Stimulated activated CD8-positive, alpha-beta memory T cell treated with anti-CD3 and anti-CD28 coated beads, Interleukin-7, amount 100 ng/mL, for 48 hours (primary cell): ENCODE measurements around the gene ZNF135.

Experiments
- DNase-seq, 2 donors: peaks; one replicate each; pipeline ENCODE4 v3.0.0-alpha.2; 2020; ENCODE audit warnings: low read depth in 1 of 2; ENCODE audit errors: extremely low read depth in 1 of 2

Gene ZNF135

DNA sequence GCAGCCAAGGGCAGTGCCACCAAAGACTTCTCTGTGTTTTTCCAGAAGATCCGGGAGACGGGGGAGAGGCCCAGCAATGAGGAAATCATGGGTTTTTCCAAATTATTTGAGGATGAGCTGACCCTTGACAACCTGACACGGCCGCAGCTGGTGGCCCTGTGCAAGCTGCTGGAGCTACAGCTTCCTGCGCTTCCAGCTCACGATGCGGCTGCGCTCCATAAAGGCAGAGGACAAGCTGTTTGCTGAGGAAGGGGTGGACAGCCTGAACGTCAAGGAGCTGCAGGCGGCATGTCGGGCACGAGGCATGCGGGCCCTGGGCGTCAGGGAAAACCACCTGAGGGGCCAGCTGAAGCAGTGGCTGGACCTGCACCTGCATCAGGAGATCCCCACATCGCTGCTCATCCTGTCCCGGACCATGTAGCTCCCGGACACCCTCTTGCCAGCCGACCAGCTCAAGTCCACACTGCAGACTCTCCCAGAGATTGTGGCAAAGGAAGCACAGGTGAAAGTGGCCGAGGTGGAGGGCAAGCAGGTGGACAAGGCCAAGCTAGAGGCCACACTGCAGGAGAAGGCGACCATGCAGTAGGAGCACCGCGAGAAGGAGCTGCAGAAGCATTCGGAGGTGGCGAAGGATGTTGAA, 13.6 kb upstream of the ZNF135 start:
- no peak for DNase-seq

DNA sequence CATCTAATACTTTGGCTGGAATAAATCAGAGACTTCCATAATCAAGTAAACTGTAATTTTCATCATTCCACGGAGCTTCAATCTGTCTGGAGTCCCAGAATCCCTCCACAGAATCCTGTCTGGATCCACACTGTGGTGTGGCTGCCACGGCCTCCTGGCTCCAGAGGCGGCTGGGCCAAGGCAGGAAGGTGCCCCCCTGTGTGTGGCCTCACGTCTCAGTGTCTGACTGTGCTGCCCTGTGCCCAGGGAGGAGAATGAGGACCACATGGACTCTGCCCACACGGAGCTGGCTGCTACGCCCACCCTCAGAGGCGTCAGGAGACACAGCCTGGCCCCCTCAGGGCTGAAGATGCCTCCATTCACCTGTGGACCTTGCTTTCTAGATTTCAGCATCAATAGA, 12.2 kb upstream of the ZNF135 start:
- DNase-seq, result no peak

DNA sequence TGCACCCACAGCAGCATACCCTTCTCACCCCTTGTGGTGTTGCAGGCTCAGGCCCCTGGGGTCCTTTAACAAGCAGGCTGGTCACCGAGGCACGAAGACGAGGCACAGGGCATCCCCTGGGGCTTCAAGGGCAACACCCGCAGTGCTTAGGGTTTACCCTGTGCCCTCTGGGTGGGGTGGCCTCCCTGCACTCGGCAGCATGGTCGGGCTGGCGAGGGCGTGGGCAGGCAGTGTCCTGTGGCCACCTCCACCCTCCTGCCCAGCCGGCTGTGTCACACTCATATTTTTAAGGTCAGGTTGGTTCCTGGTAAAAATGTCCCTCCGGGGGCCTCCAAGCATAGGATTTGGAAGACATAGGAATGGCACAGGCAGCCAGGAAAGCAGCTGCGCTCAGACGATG, 11.4 kb upstream of the ZNF135 start:
- DNase-seq, result no peak

DNA sequence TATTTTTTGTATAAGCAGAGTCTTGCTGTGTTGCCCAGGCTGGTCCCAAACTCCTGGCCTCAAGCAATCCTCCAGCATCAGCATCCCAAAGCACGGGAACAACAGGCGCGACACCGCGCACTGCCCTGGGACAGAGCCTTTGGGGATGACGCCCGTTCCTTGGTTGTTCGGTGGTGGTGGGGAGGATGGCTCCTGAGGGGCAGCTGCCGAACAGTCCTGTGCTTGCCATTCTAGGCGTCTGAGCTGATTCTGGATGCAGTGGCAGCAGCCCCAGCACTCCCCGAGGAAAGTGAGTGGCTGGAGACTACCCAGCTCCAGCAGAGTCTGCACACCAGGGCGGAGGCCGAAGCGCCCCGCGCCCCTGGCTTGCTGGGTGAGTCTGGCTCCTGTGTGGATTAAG, 6.8 kb upstream of the ZNF135 start:
- DNase-seq, result no peak

DNA sequence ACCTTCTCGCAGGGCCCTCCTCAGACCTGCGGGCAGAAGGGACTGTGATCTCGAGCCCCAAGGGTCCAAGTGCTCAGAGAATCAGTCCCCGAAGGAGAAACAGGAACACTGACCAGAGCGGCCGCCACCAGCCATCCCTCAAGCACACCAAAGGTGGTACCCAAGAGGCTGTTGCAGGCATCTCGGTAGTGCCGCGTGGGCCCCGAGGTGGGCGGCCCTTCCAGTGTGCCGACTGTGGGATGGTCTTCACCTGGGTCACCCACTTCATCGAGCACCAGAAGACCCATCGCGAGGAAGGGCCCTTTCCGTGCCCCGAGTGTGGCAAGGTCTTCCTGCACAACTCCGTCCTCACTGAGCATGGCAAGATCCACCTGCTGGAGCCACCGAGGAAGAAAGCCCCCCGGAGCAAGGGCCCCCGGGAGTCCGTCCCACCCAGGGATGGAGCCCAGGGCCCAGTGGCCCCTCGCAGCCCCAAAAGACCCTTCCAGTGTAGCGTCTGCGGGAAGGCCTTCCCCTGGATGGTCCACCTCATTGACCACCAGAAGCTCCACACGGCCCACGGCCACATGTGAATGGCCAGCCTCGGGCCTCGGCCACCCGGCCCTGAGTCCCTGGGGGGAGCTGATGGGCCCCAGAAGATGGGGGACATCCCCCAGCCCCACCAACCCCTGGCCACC, 5.5 kb upstream of the ZNF135 start:
- no peak for DNase-seq

DNA sequence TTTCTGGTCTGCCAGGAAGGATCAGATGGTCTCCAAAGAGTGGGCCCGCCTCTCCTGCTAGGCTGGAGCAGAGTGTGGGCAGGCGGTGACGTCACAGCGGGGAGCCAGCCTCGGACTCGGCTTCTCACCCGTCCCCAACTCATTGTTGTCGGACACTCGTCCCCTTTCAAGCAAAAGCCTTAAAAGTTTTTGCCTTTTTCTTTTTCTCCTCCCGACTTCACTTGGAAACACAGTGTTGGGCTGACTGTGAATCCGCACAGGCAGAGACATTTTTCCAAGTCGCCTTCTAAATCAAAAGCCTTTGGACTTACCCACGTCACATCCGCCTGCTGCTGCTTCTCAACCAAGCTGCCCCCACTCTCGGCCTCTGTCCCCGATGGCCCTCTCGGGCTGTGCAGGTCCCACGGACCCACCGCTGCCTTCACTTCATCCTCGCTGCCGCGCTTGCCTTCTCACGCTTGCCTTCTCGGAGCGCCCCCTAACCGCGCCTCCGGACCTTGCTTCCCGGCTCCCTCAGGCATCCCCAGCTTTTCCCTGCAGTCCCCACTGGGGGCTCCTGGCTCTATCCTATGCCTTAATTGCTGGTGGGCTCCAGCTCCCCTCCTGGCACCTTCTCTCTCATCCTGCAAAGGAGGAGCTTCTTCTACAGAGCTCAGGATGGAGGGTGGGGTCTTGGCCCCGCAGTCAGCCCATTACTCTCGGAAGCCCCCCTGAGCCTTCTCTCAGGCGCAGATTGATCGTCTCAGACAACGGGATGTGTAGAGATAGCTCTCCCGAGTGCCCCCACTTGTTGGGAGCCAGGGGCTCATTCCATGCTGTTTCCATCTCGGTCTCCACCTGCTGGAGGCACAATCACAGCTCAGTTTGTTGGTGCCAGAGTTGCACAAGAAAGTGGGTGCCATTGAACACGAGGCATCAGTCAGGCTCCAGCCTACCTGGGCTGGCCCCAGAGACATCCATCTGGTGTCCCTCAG, 3.9 kb upstream of the ZNF135 start:
- DNase-seq, result no peak

DNA sequence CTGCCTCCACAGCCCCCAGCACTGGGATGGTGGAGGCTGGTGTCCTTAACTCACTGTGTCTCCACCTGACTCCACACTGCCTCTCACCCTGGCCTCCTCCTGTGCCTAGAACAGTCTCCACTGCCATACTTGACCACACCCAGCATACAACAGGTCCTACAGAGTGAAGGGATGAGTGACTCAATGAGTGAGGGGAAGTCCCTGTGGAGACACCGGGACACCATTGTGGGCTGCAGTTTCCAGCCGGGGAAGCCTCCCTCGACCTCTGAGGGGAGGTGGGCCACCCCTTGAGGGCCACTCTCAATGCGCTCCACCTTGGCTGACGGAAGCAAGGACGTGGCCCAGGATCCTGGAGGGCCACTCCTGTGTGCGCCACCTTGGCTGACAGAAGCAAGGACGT, 2.8 kb upstream of the ZNF135 start:
- DNase-seq, result no peak

DNA sequence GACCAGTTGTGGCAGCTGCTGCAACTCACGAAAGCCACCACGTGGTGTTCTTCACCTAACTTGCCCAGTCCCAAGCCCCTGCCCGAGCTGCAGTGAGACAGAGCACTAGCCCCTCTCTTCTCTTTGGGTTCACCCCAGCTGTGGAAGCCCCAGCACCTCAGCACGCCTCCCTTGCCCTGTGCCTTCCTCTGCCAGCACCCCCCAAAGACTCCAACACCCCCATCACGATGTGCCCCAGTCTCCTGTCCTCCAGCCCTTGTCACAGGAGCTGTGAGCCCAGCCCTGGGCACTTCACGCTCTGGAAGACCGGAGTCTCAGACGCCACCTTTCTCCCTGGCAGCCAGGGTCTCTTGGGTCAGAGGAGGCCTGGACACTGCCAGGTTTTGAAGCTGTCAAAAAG, 2.2 kb upstream of the ZNF135 start:
- no peak for DNase-seq

DNA sequence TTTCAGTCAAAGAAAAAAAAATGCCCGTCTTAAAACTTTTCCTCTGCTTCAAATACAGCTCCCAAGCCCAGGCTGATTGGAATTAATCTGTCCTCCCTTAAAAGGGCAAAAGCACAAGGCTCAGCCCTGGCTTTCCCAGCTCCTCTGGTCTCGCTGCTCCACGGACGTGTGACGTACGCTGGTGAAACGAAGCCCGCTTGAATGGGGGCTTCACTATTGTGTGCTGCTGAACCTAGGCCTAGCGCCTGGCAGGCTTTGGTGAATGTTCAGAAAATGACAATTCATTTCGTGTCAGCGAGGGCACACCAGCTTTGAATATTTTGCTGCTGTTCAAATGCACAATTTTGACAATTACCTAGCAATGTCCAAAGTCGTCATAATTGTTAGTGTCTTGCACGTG, 615 bp upstream of the ZNF135 start:
- no peak for DNase-seq

DNA sequence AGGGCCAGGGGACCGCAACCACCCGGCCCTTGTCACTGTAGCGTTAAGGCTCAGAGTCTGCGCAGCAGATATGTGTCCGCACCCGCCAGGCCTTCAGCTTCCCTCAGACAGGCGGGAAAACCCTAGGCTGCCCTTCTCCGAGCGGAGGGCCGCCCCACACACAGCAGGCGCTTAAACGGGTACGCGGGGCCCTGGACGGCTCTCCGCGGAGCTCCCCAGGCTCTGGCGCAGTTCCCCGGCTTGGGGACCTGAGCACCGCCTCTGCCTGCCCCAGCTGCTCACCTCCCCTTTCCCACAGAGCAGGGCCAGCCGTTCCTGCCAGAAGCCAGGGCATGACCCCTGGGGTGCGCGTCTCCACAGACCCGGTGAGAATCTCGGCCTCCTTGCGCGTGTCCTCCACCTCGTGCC, 593 bp downstream of the ZNF135 start:
- no peak for DNase-seq

DNA sequence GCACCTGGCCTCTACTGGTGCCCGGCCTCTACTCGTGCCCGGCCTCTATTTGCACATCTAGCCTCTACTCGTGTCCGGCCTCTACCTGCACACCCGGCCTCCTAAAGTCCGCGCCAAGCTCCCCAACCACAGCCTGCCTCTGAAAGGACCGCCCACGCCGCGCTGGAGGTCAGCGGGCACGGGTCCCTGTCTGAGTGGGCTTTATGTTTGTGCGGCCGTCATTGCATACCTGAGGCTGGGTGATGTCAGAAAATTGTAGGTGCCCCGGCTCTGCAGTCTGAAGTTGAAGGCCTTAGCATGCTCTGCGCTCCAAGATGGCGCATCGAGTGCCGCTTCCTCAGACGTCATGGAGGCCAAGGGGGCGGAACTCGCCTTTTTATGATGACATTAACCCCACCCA, 1.1 kb downstream of the ZNF135 start:
- no peak for DNase-seq

DNA sequence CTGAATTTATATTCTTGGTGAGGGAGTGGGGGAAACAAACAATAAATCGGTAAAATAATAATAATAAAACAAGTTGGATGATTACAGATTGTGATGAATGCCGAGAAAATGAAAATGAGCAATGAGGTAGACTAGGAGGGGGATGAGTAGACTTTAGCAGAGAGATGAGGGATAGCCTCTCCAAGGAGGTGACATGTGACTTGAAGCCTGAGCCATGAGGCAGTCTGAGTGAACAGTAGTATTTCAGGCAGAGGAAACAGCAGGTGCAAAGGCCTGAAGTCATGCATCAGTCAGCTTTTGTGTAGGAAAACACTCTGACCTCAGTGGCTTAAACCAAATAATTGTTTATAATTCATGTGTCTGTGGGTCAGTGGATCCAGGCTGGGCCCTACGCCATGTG, 4.6 kb downstream of the ZNF135 start:
- DNase-seq, result no peak

DNA sequence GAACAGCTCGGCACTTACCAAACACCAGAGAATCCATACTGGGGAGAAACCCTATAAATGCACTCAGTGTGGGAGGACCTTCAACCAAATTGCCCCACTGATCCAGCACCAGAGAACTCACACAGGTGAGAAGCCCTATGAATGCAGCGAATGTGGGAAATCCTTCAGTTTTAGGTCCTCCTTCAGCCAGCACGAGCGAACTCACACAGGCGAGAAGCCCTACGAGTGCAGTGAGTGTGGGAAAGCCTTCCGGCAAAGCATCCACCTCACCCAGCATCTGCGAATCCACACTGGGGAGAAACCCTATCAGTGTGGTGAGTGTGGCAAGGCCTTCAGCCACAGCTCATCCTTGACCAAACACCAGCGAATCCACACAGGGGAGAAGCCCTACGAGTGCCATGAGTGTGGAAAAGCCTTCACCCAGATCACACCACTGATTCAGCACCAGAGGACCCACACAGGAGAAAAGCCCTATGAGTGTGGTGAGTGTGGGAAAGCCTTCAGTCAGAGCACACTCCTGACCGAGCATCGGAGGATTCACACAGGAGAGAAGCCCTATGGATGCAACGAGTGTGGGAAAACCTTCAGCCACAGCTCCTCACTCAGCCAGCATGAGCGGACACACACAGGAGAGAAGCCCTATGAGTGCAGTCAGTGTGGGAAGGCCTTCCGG, 8.3 kb downstream of the ZNF135 start:
- DNase-seq, result no peak

DNA sequence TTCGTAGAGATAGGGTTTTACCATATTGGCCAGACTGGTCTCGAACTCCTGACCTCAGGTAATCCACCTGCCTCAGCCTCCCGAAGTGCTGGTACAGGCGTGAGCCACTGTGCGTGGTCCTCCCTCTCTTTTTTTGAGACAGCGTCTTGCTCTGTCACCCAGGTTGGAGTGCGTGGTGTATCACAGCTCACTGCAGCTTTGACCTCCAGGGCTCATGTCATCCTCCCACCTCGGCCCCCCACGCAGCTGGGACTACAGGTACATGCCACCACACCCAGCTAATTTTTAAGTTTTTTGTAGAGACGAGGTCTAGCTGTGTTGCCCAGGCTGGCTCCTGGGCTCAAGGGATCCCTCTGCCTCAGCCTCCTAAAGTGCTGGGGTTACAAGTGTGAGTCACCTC, 20.7 kb downstream of the ZNF135 start:
- DNase-seq, result no peak

DNA sequence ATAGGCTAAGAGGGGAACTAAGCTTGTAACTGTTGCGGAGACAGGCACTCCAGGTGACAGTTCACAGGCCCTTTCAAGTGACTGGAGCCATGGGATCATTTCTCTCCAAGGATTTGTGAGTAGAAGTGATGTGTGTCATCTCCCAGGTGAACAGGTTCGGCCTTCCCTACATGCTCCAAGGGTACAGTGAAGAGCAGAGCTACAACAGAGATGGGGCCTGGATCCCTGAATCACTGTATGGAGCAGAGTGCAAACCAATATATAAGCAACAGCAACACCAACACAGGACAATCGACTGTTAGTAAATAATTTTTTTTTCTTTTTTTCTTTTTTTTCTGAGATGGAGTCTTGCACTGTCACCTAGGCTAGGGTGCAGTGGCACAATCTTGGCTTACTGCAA, 23.9 kb downstream of the ZNF135 start:
- DNase-seq, result no peak

DNA sequence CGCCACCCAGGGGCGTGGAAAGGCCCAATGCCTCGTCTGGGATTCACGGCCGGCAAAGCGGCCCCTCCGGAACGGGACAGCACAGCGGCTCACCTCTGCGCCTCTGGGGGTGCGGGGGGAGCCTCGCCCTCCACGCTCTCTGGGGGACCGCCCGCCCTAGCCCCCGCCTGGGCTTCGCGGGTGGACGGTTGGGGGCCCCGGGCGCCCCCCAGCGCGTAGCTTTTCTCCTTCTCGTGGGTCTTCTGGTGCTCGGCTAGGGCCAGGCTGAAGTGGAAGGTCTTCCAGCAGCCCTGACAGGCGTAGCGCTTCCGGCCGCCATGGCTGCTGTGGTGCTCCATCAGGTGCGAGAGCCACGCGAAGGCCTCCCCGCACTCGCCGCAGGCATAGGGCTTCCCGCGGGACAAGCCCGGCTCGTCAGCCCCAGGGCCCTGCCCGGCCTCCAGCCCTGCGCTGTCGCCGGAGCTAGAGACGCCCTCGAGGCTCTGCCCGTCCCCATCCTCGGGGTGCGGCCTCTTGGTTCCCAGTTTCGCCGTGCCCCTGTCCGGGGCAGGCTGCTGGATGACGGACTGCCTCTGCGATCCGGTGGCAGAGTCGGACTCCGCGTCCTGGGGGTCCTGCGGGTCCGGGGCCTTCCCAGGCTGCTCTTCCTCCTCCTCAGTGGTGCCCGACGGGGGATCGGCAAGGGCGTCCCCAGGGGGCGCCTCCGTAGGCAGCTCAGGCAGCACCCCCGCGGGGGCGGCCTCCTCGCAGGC, 25.7 kb downstream of the ZNF135 start:
- DNase-seq, result no peak

DNA sequence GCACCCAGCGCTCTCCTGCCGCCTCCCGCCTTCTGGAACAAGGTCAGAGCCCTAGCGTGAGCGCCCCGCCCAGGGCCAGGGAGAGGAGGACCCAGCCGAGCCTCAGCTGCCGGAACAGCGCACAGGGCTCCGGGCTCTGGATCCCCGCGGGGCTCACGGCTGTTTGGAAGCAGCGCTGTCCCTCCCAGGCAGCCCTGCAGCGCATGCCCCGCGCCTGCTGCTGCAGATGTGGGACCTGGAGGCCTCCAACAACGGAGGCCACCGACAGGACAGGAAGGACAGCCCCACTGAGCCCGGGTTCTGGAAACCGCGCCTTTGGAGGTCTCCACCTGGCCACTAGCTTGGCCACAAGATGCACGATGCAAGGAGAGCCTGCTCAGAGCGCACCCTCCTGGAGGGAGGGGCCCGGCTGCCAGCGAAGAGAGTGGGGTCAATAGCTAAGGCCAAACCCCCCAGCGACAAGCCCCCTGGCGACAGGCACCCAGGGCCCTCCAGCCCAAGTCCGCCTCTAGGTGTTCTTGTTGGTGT, 26.3 kb downstream of the ZNF135 start:
- DNase-seq, result no peak

DNA sequence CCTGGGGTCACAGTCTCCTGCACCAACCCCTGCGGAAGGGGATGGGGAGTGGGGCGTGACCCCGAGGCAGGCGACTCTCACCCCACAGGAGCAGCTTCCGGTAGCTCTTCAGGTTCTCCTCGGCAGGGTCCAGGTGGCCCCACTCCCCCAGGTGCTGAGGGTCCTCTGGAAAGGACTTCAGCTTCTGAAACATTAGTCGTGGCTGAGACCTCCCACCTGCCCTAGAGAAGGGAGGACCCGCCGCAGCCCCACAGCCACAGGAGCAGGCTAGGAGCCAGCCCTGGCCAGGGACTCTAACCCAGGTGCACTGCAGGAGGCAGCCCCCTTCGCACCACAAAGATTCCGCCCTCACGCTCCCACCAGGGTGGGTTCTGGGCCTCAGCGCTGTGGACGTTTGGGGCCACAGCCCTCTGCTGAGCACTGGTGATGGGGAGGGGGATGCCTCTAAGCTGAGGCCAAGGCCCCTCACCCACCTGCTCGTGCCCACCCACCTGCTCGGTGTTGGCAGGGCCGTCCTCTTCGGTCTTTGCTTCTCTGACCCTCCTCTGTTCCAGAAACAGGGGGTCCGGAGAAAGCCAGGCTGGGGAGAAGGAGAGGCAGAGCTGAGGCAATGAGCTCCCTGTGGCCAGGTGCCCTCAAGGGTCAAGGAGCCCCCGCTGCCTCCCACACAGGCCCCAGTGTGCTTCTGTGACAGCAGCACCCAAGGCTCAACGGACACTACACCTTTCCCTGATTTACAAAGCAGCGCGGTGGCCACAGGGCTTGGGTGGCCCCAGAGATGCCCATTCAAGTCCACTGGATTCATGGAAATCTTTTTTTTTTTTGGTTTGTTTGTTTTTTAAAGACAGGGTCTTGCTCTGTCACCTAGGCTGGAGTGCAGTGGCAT, 28.0 kb downstream of the ZNF135 start:
- DNase-seq, result no peak

DNA sequence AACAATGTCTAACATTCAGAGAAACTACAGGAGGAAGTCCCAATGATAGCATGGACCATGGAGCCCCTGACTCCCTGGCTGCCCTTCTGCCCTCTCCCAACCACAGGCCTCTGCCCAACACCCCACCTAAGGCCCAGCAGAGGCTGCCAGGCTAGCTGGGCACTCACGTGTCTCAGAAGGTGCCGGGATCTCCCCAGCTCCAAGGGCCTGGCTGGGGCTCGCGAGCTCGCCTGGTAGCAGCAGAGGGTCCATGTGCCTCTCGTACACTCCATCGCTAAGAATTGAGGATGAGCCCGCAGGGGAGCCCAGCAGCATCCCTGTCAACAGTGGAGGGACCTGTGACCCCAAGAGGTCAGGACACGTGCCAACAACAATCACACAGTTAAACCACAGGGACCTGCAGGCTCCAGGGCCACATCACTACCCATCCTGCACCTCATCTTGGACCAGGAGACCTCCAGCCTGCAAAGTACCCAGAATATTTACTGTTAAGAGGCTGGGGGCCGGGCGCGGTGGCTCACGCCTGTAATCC, 29.5 kb downstream of the ZNF135 start:
- DNase-seq, result no peak
